WI38 (cell line): ENCODE measurements around the gene SLC6A13.
"Not testable (repeated sequence)": the region's sequence is repeated elsewhere in the genome, so short reads cannot be mapped to it uniquely, and the experiment has no call there.

ENCODE experiments used
- H3K4me3 ChIP-seq: 2 replicates; pipeline ENCODE4 v1.5.1; 2011; ENCODE audit warnings: low read depth, mild to moderate bottlenecking, control low read depth, low read length
- TF ChIP-seq, protein P1 (sequence below): IDR thresholded peaks from 2 replicates; pipeline ENCODE4 v1.5.1; 2012; ENCODE audit warnings: low read depth, mild to moderate bottlenecking, control low read depth, low read length

The SLC6A13 gene

DNA sequence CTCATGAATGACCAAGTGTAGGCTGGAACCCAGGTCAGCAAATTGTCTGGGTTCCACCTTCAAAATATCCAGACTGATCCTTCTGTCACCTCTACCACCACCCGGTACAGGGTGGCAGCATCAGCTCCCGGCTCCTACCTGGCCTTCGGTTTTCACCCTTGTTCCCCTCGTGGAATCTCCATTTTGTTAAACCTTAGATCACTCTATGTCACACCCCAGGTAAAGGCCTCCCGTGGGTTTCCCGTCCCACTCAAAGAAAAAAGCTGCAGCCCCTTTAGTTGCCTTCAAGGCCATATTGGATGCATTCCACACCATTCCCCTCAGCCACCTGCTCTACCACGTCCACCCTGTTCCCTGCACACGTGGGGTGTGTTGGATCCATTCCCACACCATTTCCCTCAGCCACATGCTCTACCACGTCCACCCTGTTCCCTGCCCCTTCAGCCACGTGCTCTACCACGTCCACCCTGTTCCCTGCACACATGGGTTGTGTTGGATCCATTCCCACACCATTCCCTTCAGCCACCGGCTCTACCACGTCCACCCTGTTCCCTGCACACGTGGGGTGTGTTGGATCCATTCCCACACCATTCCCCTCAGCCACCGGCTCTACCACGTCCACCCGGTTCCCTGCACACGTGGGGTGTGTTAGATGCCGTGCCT is 23.8 kb downstream of the SLC6A13 start:
- H3K4me3 ChIP-seq, result no peak overlapping the region
- TF ChIP-seq, protein P1, sequence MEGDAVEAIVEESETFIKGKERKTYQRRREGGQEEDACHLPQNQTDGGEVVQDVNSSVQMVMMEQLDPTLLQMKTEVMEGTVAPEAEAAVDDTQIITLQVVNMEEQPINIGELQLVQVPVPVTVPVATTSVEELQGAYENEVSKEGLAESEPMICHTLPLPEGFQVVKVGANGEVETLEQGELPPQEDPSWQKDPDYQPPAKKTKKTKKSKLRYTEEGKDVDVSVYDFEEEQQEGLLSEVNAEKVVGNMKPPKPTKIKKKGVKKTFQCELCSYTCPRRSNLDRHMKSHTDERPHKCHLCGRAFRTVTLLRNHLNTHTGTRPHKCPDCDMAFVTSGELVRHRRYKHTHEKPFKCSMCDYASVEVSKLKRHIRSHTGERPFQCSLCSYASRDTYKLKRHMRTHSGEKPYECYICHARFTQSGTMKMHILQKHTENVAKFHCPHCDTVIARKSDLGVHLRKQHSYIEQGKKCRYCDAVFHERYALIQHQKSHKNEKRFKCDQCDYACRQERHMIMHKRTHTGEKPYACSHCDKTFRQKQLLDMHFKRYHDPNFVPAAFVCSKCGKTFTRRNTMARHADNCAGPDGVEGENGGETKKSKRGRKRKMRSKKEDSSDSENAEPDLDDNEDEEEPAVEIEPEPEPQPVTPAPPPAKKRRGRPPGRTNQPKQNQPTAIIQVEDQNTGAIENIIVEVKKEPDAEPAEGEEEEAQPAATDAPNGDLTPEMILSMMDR, result no peak

DNA sequence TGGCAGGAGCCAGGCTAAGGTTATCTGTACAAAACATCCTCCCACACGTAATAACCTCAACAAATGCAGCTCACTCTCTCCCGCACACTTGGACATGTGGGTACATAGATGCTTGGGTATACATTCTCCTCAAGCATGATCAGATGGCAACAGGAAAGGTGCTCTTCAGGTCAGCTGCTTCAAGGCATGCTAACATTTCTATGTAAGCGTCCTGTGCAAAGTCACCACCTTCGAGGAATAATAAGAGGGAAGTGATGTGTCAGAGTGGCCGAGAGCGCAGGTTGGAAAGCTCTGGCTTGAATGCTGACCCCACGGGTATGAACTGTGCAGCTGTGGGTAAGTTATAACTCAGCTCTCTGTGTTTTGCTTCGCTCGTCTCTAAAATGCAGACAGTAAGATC is 24.5 kb downstream of the SLC6A13 start:
- TF ChIP-seq, protein P1, result no peak
- no peak overlapping the region for H3K4me3 ChIP-seq

DNA sequence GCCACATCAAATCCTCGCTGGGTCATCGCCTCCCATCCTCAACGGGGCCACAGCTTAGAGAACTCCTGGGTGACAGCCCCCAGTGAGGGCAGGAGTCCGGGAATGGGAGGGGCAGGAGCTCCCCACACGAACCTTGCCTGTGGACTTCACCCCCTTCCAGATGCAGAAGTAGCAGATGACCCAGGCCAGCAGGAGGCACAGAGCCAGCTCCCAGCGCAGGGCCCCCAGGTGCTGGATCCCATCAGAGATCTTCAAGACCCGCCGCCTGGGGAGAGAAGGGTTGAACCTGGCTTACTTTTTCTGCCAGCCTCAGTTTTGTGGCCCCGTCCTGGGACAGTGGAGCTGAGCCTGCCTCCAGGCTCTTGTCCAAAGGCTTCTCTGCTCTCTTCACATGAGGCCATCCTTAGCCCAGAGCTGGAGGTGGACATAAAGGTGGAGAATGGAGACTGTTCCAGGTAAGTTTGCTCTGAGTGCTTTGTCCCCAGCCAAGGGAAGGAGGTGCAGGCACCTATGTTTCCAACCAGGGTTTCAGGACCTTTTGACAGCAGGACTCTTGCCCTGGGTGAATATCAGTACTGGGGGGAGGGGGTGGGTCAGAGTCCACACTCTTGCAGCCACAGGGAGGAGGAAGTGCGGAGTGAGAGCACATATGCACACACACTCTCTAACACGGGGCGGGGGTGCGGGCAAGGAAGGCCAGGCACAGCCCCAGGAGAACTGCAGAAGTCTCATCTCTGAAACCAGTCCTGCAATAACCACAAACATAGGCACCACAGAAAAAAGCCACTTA is 25.4 kb downstream of the SLC6A13 start:
- H3K4me3 ChIP-seq, result no peak overlapping the region
- TF ChIP-seq, protein P1, result no peak

DNA sequence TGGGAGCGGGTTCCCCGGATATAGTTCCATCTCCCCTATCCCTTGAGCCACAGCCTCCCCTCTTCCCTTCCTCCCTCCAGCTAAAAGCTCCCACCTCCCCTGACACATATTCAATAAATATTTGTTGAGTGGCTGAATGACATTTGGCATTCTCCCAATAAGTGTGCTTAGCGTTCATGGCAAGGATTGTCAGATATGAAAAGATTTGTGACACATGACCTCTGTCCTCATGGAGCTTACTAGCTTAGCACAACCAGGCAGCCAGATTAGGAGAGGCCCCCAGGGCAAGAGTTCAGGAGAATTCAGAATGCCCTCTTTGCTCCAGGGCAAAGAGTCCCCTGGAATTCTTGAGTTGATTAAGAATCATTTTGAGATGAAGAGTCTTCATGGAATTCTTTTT is 26.2 kb downstream of the SLC6A13 start:
- TF ChIP-seq, protein P1, result no peak
- no peak overlapping the region for H3K4me3 ChIP-seq

DNA sequence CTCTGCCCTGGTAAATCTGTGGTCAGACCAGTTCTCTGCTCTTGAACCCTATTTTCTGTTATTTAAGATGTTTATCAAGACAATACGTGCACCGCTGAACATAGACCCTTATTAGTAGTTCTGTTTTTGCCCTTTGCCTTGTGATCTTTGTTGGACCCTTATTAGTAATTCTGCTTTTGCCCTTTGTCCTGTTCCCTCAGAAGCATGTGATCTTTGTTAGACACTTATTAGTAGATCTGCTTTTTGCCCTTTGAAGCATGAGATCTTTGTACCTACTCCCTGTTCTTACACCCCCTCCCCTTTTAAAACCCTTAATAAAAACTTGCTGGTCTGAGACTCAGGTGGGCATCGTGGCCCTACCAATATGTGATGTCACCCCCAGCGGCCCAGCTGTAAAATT is 26.7 kb downstream of the SLC6A13 start:
- not testable (repeated sequence) for H3K4me3 ChIP-seq

DNA sequence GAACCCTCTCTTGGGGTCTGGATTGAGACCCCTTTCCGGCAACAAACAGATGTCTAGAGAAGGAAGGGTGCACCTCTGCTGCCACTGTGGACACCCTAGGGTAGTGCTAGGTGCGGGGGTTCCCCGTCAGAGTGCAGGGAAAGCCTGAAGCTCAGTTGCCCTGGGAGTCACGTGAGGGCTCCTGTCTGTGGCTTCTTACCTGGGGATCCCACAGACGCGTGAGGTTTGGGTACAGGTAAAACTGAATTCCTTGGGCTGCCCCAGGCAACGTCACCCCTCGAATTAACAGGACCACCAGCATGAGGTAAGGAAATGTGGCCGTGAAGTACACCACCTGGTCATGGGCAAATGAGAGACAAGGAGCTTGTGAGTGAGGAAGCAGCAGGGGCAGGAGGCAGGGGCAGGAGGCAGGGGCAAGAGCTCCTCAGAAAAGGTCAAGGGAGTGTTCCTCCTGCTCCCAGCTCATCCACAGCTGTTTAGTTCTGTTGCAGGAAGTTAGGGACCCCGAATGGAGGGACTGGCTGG is 27.7 kb downstream of the SLC6A13 start:
- no peak overlapping the region for H3K4me3 ChIP-seq
- TF ChIP-seq, protein P1, result no peak

DNA sequence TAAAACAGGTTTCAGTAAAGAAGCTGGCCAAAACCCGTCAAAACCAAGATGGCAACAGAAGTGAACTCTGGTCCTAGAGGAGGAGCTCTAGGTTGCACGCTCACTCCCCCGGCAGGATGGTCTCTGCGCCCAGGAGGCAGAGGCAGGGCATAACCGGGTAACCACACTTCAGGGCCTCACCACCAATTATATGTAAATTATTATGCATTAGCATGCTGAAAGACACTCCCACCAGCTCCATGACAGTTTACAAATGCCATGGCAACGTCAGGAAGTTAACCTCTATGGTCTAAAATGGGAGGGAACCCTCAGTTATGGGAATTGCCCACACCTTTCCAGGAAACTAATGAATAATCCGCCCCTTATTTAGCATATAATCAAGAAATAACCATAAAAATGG is 28.6 kb downstream of the SLC6A13 start:
- TF ChIP-seq, protein P1, result no peak
- no peak overlapping the region for H3K4me3 ChIP-seq

DNA sequence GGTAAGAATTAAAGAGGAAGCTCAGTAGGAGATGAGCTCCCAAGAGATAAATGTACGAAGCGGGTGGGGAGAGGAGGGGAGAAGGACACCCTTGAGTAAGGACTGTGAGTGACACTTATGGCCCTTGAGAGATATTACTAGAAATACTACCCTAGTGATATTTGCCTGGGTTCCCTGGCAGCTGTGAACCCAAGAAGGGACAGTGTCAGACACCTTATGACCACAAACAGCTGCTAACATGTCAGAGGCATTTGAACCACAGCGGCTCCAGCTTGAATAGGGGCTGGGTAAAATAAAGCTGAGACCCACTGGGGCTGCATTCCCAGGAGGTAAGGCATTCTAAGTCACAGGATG is 29.0 kb downstream of the SLC6A13 start:
- TF ChIP-seq, protein P1, result no peak
- no peak overlapping the region for H3K4me3 ChIP-seq
